ENCODE results near the gene TBC1D7. TPM values are rescaled to one million over a fixed set of nuclear protein-coding genes. Genes with fewer than 3 reads are reported as not detected.

The TBC1D7 gene
- total and polyA plus RNA-seq, 10 of the 15 experiments (the other 5 are each of a cell fraction or from before 2014, with no cell fraction given): 20.1 to 65.9 (median 31.3) TPM

GRCh38 chr6:13299403-13299821 lies 28.9 kb downstream of the TBC1D7 start:
- in situ Hi-C loops (cut with MboI): no loop called here
- no peak for FAIRE-seq
- ChIA-PET CTCF (interaction anchor here (1.7 to 2.1 kb wide), 2 partner anchors 21 to 104 kb away, joined by 6 to 7 read pairs; no protein-coding TSS in a partner anchor), POLR2A (no interaction called here), SMC1A (ENCODE audit: uncharacterized antibody, unreplicated experiment) (interaction anchor here (1.4 to 2.1 kb wide), 2 partner anchors 21 to 30 kb away, joined by 4 to 7 read pairs; no protein-coding TSS in a partner anchor), RAD21 (ENCODE audit: unreplicated experiment) (interaction anchor here (2.8 kb wide), 1 partner anchor 22 kb away, joined by 8 read pairs; no protein-coding TSS in a partner anchor)
- H3K9ac ChIP-seq (ENCODE audit: control insufficient read depth, insufficient read depth, low read length): no peak overlapping the region
- intact Hi-C loops (cut with micrococcal nuclease; ENCODE audit: unreplicated experiment): no loop called here
- TF ChIP-seq RAD51 (IDR thresholded peaks at IDR 0.05) (no peak), SMAD5 (IDR thresholded peaks at IDR 0.05; ENCODE audit: low read depth) (no peak), ZBED1 (IDR thresholded peaks at IDR 0.05; ENCODE audit: borderline replicate concordance) (no peak), BCL3 (IDR thresholded peaks at IDR 0.05; ENCODE audit: borderline replicate concordance, insufficient read depth, low read depth, low read length, poor library complexity, severe bottlenecking) (no peak), GATAD2B (conservative IDR thresholded peaks at IDR 0.05; ENCODE audit: low read depth) (no peak), YY1 (IDR thresholded peaks at IDR 0.05; ENCODE audit: low read depth, low read length) (no peak), MTA2 (IDR thresholded peaks at IDR 0.05; ENCODE audit: low read depth) (no peak), EED (IDR thresholded peaks at IDR 0.05; ENCODE audit: low read depth) (no peak), TAF1 (IDR thresholded peaks at IDR 0.05; ENCODE audit: borderline replicate concordance, low read depth, low read length) (no peak), KDM1A (IDR thresholded peaks at IDR 0.05; ENCODE audit: borderline replicate concordance) (no peak), MYB (IDR thresholded peaks at IDR 0.05; ENCODE audit: borderline replicate concordance, low read depth, low read length) (no peak)
- TF ChIP-seq, protein P1, sequence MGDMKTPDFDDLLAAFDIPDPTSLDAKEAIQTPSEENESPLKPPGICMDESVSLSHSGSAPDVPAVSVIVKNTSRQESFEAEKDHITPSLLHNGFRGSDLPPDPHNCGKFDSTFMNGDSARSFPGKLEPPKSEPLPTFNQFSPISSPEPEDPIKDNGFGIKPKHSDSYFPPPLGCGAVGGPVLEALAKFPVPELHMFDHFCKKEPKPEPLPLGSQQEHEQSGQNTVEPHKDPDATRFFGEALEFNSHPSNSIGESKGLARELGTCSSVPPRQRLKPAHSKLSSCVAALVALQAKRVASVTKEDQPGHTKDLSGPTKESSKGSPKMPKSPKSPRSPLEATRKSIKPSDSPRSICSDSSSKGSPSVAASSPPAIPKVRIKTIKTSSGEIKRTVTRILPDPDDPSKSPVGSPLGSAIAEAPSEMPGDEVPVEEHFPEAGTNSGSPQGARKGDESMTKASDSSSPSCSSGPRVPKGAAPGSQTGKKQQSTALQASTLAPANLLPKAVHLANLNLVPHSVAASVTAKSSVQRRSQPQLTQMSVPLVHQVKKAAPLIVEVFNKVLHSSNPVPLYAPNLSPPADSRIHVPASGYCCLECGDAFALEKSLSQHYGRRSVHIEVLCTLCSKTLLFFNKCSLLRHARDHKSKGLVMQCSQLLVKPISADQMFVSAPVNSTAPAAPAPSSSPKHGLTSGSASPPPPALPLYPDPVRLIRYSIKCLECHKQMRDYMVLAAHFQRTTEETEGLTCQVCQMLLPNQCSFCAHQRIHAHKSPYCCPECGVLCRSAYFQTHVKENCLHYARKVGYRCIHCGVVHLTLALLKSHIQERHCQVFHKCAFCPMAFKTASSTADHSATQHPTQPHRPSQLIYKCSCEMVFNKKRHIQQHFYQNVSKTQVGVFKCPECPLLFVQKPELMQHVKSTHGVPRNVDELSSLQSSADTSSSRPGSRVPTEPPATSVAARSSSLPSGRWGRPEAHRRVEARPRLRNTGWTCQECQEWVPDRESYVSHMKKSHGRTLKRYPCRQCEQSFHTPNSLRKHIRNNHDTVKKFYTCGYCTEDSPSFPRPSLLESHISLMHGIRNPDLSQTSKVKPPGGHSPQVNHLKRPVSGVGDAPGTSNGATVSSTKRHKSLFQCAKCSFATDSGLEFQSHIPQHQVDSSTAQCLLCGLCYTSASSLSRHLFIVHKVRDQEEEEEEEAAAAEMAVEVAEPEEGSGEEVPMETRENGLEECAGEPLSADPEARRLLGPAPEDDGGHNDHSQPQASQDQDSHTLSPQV (IDR thresholded peaks at IDR 0.05): no peak
- BruUV-seq (replicated peaks): no TSS peak
- H2AFZ ChIP-seq (ENCODE audit: control insufficient read depth, low read depth, low read length): no peak overlapping the region
- no peak overlapping the region for H3K27ac ChIP-seq (ENCODE audit: control insufficient read depth, insufficient read depth)
- H3K27me3 ChIP-seq (replicated peaks in 1 of 2; ENCODE audit: control insufficient read depth in 2 of 2, insufficient read depth in 2 of 2, low read length in 1 of 2): no peaks in the 10 kb centered on the region
- WGBS (ENCODE audit: insufficient coverage, insufficient replicate concordance, low lambda C conversion rate, missing lambda C conversion rate): 98% methylated on average over 11 of the region's 11 CpGs
- no peaks in the 10 kb centered on the region for H4K20me1 ChIP-seq (ENCODE audit: control insufficient read depth, insufficient read depth)
- H3K36me3 ChIP-seq (ENCODE audit: control insufficient read depth in 2 of 2, insufficient read depth in 2 of 2, low read length in 1 of 2): peaks cover 4 to 19% of the 10 kb centered on the region in 2 experiments
- no peak for ATAC-seq
- no peak overlapping the region for H3K4me2 ChIP-seq (ENCODE audit: control insufficient read depth, insufficient read depth)
- no peak overlapping the region for H3K4me3 ChIP-seq
- peaks cover 20% of the 10 kb centered on the region for H3K4me1 ChIP-seq (ENCODE audit: control insufficient read depth, insufficient read depth, low read length)
- DNase-seq (ENCODE audit: low read depth, low spot score): no peak
- H3K9me3 ChIP-seq (replicated peaks; ENCODE audit: control insufficient read depth, insufficient read depth, low read length): no peaks in the 10 kb centered on the region
- no peaks in the 10 kb centered on the region for H3K79me2 ChIP-seq (ENCODE audit: control insufficient read depth, insufficient read depth, low read length)

Data from GM12878 (cell line).